Adrenal gland (tissue), 12 donors: ENCODE data around the gene GSG1L2. TPM values are rescaled to one million over a fixed set of nuclear protein-coding genes. Genes with fewer than 3 reads are reported as not detected.

Experiments used
- DNase-seq, 7 donors: peaks; one replicate each; pipeline ENCODE4 v3.0.0-alpha.2; 2019 to 2020
- H3K27ac ChIP-seq, 5 donors: fragments of 200-600 bp; sonication (generic) in 4 of 5; 1 replicate in 3 of 5; 2 replicates in 2 of 5; pipeline versions ENCODE4 v1.5.1 to v1.8.0; 2016 to 2020; ENCODE audit warnings: mild to moderate bottlenecking in 1 of 5
- H3K27me3 ChIP-seq: fragments of 200-600 bp; 2 replicates; pipeline ENCODE4 v1.8.0; 2021
- H3K36me3 ChIP-seq, 2 donors: fragments of 200-600 bp; replicated peaks in 1 of 2; 1 replicate in 1 of 2; 2 replicates in 1 of 2; pipeline versions ENCODE4 v1.5.1 to v1.8.0; 2018 to 2022
- H3K4me1 ChIP-seq, 2 donors: fragments of 200-600 bp; replicated peaks in 1 of 2; 1 replicate in 1 of 2; 2 replicates in 1 of 2; pipeline versions ENCODE4 v1.5.1 to v1.8.0; 2018 to 2021
- H3K4me3 ChIP-seq, 4 donors: fragments of 200-600 bp; sonication (generic) in 3 of 4; one replicate each; pipeline ENCODE4 v1.5.1; 2016 to 2018
- H3K9me3 ChIP-seq, 3 donors: fragments of 200-600 bp; sonication (generic) in 1 of 3; replicated peaks in 1 of 3; 1 replicate in 2 of 3; 2 replicates in 1 of 3; pipeline versions ENCODE4 v1.5.1 to v1.8.0; 2016 to 2021
- CTCF ChIP-seq, 6 experiments: fragments of 450-650 bp in 4 of 6; fragments of 200-600 bp in 2 of 6; sonication (generic) in 1 of 6; IDR thresholded peaks; 1 replicate in 5 of 6; 2 replicates in 1 of 6; pipeline versions ENCODE4 v1.5.1 to v1.8.0; 2016 to 2021; ENCODE audit warnings: antibody characterized with exemption in 6 of 6, mild to moderate bottlenecking in 2 of 6, moderate library complexity in 1 of 6
- POLR2A ChIP-seq, 2 donors: fragments of 450-650 bp; IDR thresholded peaks; one replicate each; pipeline ENCODE4 v1.6.1; 2017; ENCODE audit warnings: antibody characterized with exemption in 2 of 2, mild to moderate bottlenecking in 2 of 2, moderate library complexity in 1 of 2
- WGBS, 4 donors: extraction: QIAGEN DNeasy Blood & Tissue Kit in 2 of 4; methylation state at CpG; one replicate each; pipeline versions ENCODE4 v1.1.5 to v1.1.7; 2013 to 2017; 5-methylcytosine and 5-hydroxymethylcytosine counted together
- intact Hi-C, 2 donors: fragments of 100-400 bp; cut with DNase I; formaldehyde crosslinking; loops; one replicate each; pipeline versions ENCODE4 v1.14.1 to v1.15.0; 2022 to 2023
- polyA plus RNA-seq, 3 donors: library from polyadenylated mRNA; stranded (reverse); fragments of 200-250 nt in 2 of 3; fragments of 350-450 nt in 1 of 3; fragmentation: Illumina TruSeq in 1 of 3; extraction: RNeasy Lipid Tissue Mini Kit (QIAGEN cat#74804) in 1 of 3; gene quantifications; one replicate each; pipeline ENCODE4 v1.2.3, GENCODE V29; 2013 to 2014
- total RNA-seq, 9 donors: library from RNA; depleted of rRNA in 4 of 9; stranded (reverse); fragments of >200 nt in 4 of 9; fragments of 120-200 nt in 1 of 9; fragmentation: NEBNext Ultra II Directional in 1 of 9; extraction: Animal tissue kit (Norgen Biotek cat#: 25700) in 1 of 9; gene quantifications; one replicate each; pipeline versions ENCODE4 v1.1.0 to v1.2.4, GENCODE V29; 2013 to 2023
- donor health status: healthy with polysubstance abuse.
- donor health status: Bipolar disorder and iron deficiency.
- donor health status: DM: yes; HTN: yes; CAD: no.
- donor health status: DM: no; HTN: no; CAD: no.
- donor health status: DM: no; HTN: no; CAD: no.
- donor health status: DM: yes; HTN: yes; CAD: no.

GSG1L2 gene
- total and polyA plus RNA-seq, 12 donors = not detected

GRCh38 chr17:9824094-9824493, 2.2 kb upstream of the GSG1L2 start:
- no peak for DNase-seq
- TF ChIP-seq POLR2A (IDR thresholded peaks at IDR 0.05) (no peak), CTCF (IDR thresholded peaks at IDR 0.05) (no peak)
- 54 to 63% (median 57%) methylated on average over 4 of the region's 4 CpGs for WGBS, 4 donors
- Histone ChIP-seq H3K4me3 (no peak overlapping the region), H3K36me3 (no peaks in the 10 kb centered on the region), H3K9me3 (no peaks in the 10 kb centered on the region), H3K4me1 (no peaks in the 10 kb centered on the region), H3K27me3 (no peaks in the 10 kb centered on the region), H3K27ac (no peak overlapping the region)
- intact Hi-C loops = no loop called here

- H3K27me3 ChIP-seq = no peaks in the 10 kb centered on the region
- no peak for DNase-seq
- H3K4me3 ChIP-seq = no peak overlapping the region
- no peaks in the 10 kb centered on the region for H3K36me3 ChIP-seq
- 43 to 83% (median 68%) methylated on average over 3 of the region's 3 CpGs for WGBS, 4 donors
- H3K9me3 ChIP-seq = no peaks in the 10 kb centered on the region
- no peak for TF ChIP-seq CTCF (IDR thresholded peaks at IDR 0.05)
- TF ChIP-seq POLR2A (IDR thresholded peaks at IDR 0.05) = no peak
- no peaks in the 10 kb centered on the region for H3K4me1 ChIP-seq
- H3K27ac ChIP-seq = no peak overlapping the region
- intact Hi-C loops = no loop called here
Measured at GRCh38 chr17:9820448-9820847, 1.4 kb downstream of the GSG1L2 start.

- no peak for DNase-seq
- TF ChIP-seq POLR2A (IDR thresholded peaks at IDR 0.05) = no peak
- TF ChIP-seq CTCF (IDR thresholded peaks at IDR 0.05) = no peak
- Histone ChIP-seq H3K4me1 (no peaks in the 10 kb centered on the region), H3K36me3 (no peaks in the 10 kb centered on the region), H3K4me3 (no peak overlapping the region), H3K27me3 (no peaks in the 10 kb centered on the region), H3K27ac (no peak overlapping the region), H3K9me3 (no peaks in the 10 kb centered on the region)
- intact Hi-C loops = no loop called here
- WGBS, 4 donors = 51 to 68% (median 64%) methylated on average over 4 of the region's 4 CpGs
Measured at GRCh38 chr17:9818760-9819159, 3.1 kb downstream of the GSG1L2 start.

- no peak overlapping the region for H3K27ac ChIP-seq
- DNase-seq = peak in 5 of 7 donors; percentile 2 to 59 (median 22)
- no peaks in the 10 kb centered on the region for H3K36me3 ChIP-seq
- H3K27me3 ChIP-seq = no peaks in the 10 kb centered on the region
- WGBS, 4 donors = 45 to 55% (median 51%) methylated on average over 8 of the region's 8 CpGs
- TF ChIP-seq POLR2A (IDR thresholded peaks at IDR 0.05) (no peak), CTCF (IDR thresholded peaks at IDR 0.05) (no peak)
- intact Hi-C loops = no loop called here
- H3K9me3 ChIP-seq = no peaks in the 10 kb centered on the region
- no peak overlapping the region for H3K4me3 ChIP-seq
- H3K4me1 ChIP-seq = no peaks in the 10 kb centered on the region
Measured at GRCh38 chr17:9817086-9817485, 4.8 kb downstream of the GSG1L2 start.
